K562 (cell line): ENCODE results near the gene GPATCH2L. TPM values are rescaled to one million over a fixed set of nuclear protein-coding genes. Genes with fewer than 3 reads are reported as not detected.

Experiments used
- ATAC-seq: fragments of 200-7000 bp; cut with Tn5 transposase; 3 replicates; pipeline ENCODE4 v1.9.1; 2020; ENCODE audit warnings: moderate library complexity
- BruUV-seq: library from RNA; stranded (reverse); fragments of 400-500 nt; replicated peaks from 2 replicates; lab custom pipeline; 2021; lab: Mats Ljungman, UMichigan
- CTCF ChIA-PET: fragments of 300-600 bp; formaldehyde crosslinking; extraction: SDS; loops from one replicate; lab custom pipeline; 2021; ENCODE audit warnings: low intra/inter-chr PET ratio; lab: Yijun Ruan, JAX
- POLR2A ChIA-PET: fragments of 300-600, 350-650 bp; sonication (Branson Sonifier 250); formaldehyde crosslinking; extraction: SDS; loops from one replicate; lab custom pipeline; 2021; ENCODE audit warnings: antibody characterized with exemption, inconsistent platforms; lab: Yijun Ruan, JAX
- DNase-seq, 4 experiments: peaks; one replicate each; pipeline versions ENCODE4 v3.0.0 to v3.0.0-alpha.2; 2011 to 2018; ENCODE audit warnings: low spot score in 3 of 4, mixed read lengths in 3 of 4; ENCODE audit errors: extremely low read depth in 1 of 4
- FAIRE-seq: peaks from 2 replicates; lab custom pipeline; 2011; peaks lifted over from hg19 to GRCh38; lab: Jason Lieb, UNC
- H2AFZ ChIP-seq: 2 replicates; pipeline ENCODE4 v1.6.0; 2011; ENCODE audit warnings: low read depth, low read length, control low read depth, inconsistent platforms
- H3K27ac ChIP-seq: fragments of 200-600 bp; 3 replicates; pipeline ENCODE4 v1.8.0; 2011; ENCODE audit warnings: low read depth, mild to moderate bottlenecking, control low read depth, inconsistent platforms, low read length, moderate library complexity, mixed read lengths; ENCODE audit errors: extremely low read depth
- H3K27me3 ChIP-seq, 2 experiments: fragments of 300-600 bp in 1 of 2; 2 replicates in 1 of 2; 3 replicates in 1 of 2; pipeline versions ENCODE4 v1.6.0 to v1.8.0; 2011; ENCODE audit warnings: inconsistent platforms in 2 of 2, low read length in 2 of 2, mild to moderate bottlenecking in 1 of 2, mixed read lengths in 1 of 2, moderate library complexity in 1 of 2; ENCODE audit not compliant: control insufficient read depth in 2 of 2, insufficient read depth in 2 of 2
- H3K36me3 ChIP-seq: fragments of 300-600 bp; 3 replicates; pipeline ENCODE4 v1.8.0; 2011; ENCODE audit warnings: mild to moderate bottlenecking, low read length, inconsistent platforms; ENCODE audit not compliant: control insufficient read depth, insufficient read depth
- H3K4me1 ChIP-seq, 2 experiments: fragments of 200-600 bp in 1 of 2; replicated peaks in 1 of 2; 2 replicates in 1 of 2; 3 replicates in 1 of 2; pipeline versions ENCODE4 v1.5.1 to v1.8.0; 2011; ENCODE audit warnings: inconsistent platforms in 2 of 2, low read length in 2 of 2, mild to moderate bottlenecking in 1 of 2, mixed read lengths in 1 of 2, moderate library complexity in 1 of 2; ENCODE audit not compliant: control insufficient read depth in 2 of 2, insufficient read depth in 2 of 2
- H3K4me2 ChIP-seq: 2 replicates; pipeline ENCODE4 v1.6.1; 2011; ENCODE audit warnings: low read length, control low read depth, inconsistent platforms, mixed read lengths; ENCODE audit not compliant: insufficient read depth
- H3K4me3 ChIP-seq: fragments of 200-600 bp; sonication (generic), shearing (Covaris generic); 2 replicates; pipeline ENCODE4 v1.5.1; 2016; ENCODE audit warnings: control low read depth, inconsistent platforms
- H3K79me2 ChIP-seq: fragments of 200-600 bp; 3 replicates; pipeline ENCODE4 v1.8.0; 2011; ENCODE audit warnings: low read length, inconsistent platforms; ENCODE audit not compliant: control insufficient read depth, insufficient read depth
- H3K9ac ChIP-seq, 2 experiments: 2 replicates each; pipeline versions ENCODE4 v1.6.0 to v1.6.1; 2011; ENCODE audit warnings: low read depth in 2 of 2, low read length in 2 of 2, control low read depth in 1 of 2, inconsistent platforms in 1 of 2, mild to moderate bottlenecking in 1 of 2, mixed read lengths in 1 of 2; ENCODE audit not compliant: insufficient read depth in 1 of 2
- H3K9me1 ChIP-seq: one replicate; pipeline ENCODE4 v1.6.0; 2011; ENCODE audit warnings: inconsistent platforms, mild to moderate bottlenecking, low read length, moderate library complexity; ENCODE audit not compliant: control insufficient read depth, insufficient read depth
- H3K9me3 ChIP-seq: replicated peaks from 2 replicates; pipeline ENCODE4 v1.5.1; 2011; ENCODE audit warnings: low read depth, low read length, inconsistent platforms; ENCODE audit not compliant: control insufficient read depth, insufficient read depth
- H4K20me1 ChIP-seq: replicated peaks from 2 replicates; pipeline ENCODE4 v1.6.1; 2011; ENCODE audit warnings: low read length, inconsistent platforms, mixed read lengths; ENCODE audit not compliant: control insufficient read depth, insufficient read depth
- BRF1 ChIP-seq: IDR thresholded peaks from 3 replicates; pipeline ENCODE4 v1.6.1; 2011; ENCODE audit warnings: borderline replicate concordance, mild to moderate bottlenecking; ENCODE audit not compliant: insufficient read length; ENCODE audit errors: extremely low read depth
- CREB5 ChIP-seq: fragments of 250-450 bp; sonication (Bioruptor Pico); IDR thresholded peaks from 2 replicates; pipeline ENCODE4 v1.5.0; 2020; ENCODE audit warnings: mild to moderate bottlenecking
- DACH1 ChIP-seq: fragments of 450-650 bp; IDR thresholded peaks from 2 replicates; pipeline ENCODE4 v1.6.1; 2018; ENCODE audit not compliant: partially characterized antibody
- DIDO1 ChIP-seq: fragments of 450-650 bp; IDR thresholded peaks from 2 replicates; pipeline ENCODE4 v1.6.1; 2016; ENCODE audit warnings: low read depth, missing biosample characterization, missing genetic modification characterization
- ETS2 ChIP-seq: IDR thresholded peaks from 2 replicates; pipeline ENCODE4 v1.6.1; 2016; ENCODE audit warnings: borderline replicate concordance, missing genetic modification characterization, mild to moderate bottlenecking, moderate library complexity, missing compliant biosample characterization; ENCODE audit not compliant: poor library complexity, severe bottlenecking
- GATAD2A ChIP-seq: fragments of 450-650 bp; IDR thresholded peaks from 2 replicates; pipeline ENCODE4 v1.6.1; 2017
- LARP7 ChIP-seq: fragments of 450-650 bp; IDR thresholded peaks from 2 replicates; pipeline ENCODE4 v1.6.1; 2016
- MAX ChIP-seq: sonication (generic); formaldehyde crosslinking; IDR thresholded peaks from 2 replicates; pipeline ENCODE4 v1.9.0; 2022; ENCODE audit warnings: mild to moderate bottlenecking, missing genetic modification reagents
- NBN ChIP-seq: fragments of 450-650 bp; IDR thresholded peaks from 2 replicates; pipeline ENCODE4 v1.6.1; 2016; ENCODE audit warnings: low read depth, mild to moderate bottlenecking
- ZC3H8 ChIP-seq: fragments of 450-650 bp; IDR thresholded peaks from 2 replicates; pipeline ENCODE4 v1.6.1; 2017
- ZNF324 ChIP-seq: fragments of 250-450 bp; sonication (Bioruptor Pico); IDR thresholded peaks from 2 replicates; pipeline ENCODE4 v1.4.0; 2020; ENCODE audit warnings: mild to moderate bottlenecking
- WGBS: fragments of 100-300 bp; shearing (Covaris generic); methylation state at CpG from one replicate; pipeline ENCODE4 v1.1.6; 2016; ENCODE audit warnings: low coverage, mixed read lengths; ENCODE audit not compliant: insufficient coverage; ENCODE audit errors: missing lambda C conversion rate; 5-methylcytosine and 5-hydroxymethylcytosine counted together
- in situ Hi-C: fragments of 300-500 bp; cut with MboI; formaldehyde crosslinking; loops from 4 replicates; pipeline ENCODE4 v1.15.0; 2018; ENCODE audit warnings: inconsistent platforms, mixed read lengths
- intact Hi-C: fragments of 100-400 bp; cut with micrococcal nuclease; formaldehyde crosslinking; loops from 2 replicates; pipeline ENCODE4 v1.14.2; 2022
- polyA plus RNA-seq, 8 experiments: library from polyadenylated mRNA; depleted of rRNA in 4 of 8; stranded (reverse) in 5 of 8; unstranded in 3 of 8; fragments of >200 nt; fragmentation: Nextera tagmentation in 2 of 8; fragmentation: Illumina TruSeq in 1 of 8; extraction: Ambion mirVana in 2 of 8; extraction: Trizol in 1 of 8; gene quantifications; 2 replicates each; pipeline versions ENCODE4 v1.2.1 to v1.2.3, GENCODE V29; 2011 to 2014; ENCODE audit warnings: inconsistent platforms in 1 of 8, missing spikeins in 1 of 8
- total RNA-seq, 7 experiments: library from RNA; depleted of rRNA in 6 of 7; stranded (reverse); fragments of >200 nt in 6 of 7; fragmentation: Illumina TruSeq in 2 of 7; extraction: Trizol in 2 of 7; gene quantifications; 2 replicates each; pipeline versions ENCODE4 v1.2.1 to v1.2.3, GENCODE V29; 2011 to 2021; ENCODE audit warnings: low replicate concordance in 1 of 7

Gene GPATCH2L
- total and polyA plus RNA-seq, 9 of the 15 experiments (the other 6 are each of a cell fraction or from before 2014, with no cell fraction given), result 13.1 to 39.6 (median 20.0) TPM

- FAIRE-seq (no peak), DNase-seq (no peak), ATAC-seq (no peak)
- TF ChIP-seq NBN (no peak), LARP7 (no peak), BRF1 (no peak), CREB5 (no peak), DACH1 (no peak), DIDO1 (no peak), ZNF324 (CRISPR knock-in tag) (no peak), GATAD2A (no peak), ETS2 (tag) (no peak), MAX (CRISPR knock-in tag) (no peak), ZC3H8 (no peak)
- no peaks in the 10 kb centered on the region for H3K9me1 ChIP-seq
- CTCF ChIA-PET, result no interaction called here
- no peaks in the 10 kb centered on the region for H3K9me3 ChIP-seq
- H3K4me3 ChIP-seq, result no peak overlapping the region
- peaks cover 5 to 34% of the 10 kb centered on the region in 2 experiments; a peak in 4 of 5 replicates for H3K27me3 ChIP-seq
- no peak overlapping the region for H2AFZ ChIP-seq
- 15% methylated on average over 4 of the region's 4 CpGs for WGBS
- H3K9ac ChIP-seq, result no peak overlapping the region
- no TSS peak for BruUV-seq
- H4K20me1 ChIP-seq, result no peaks in the 10 kb centered on the region; the same call in 1 of the 2 replicates
- no peaks in the 10 kb centered on the region; a peak in 1 of 5 replicates for H3K4me1 ChIP-seq
- H3K79me2 ChIP-seq, result no peaks in the 10 kb centered on the region
- no peak overlapping the region for H3K27ac ChIP-seq
- in situ Hi-C loops (no loop called here), intact Hi-C loops (no loop called here)
- H3K4me2 ChIP-seq, result no peak overlapping the region
- POLR2A ChIA-PET, result no interaction called here
- H3K36me3 ChIP-seq, result no peaks in the 10 kb centered on the region
These were observed 30.5 kb upstream of the GPATCH2L start for GRCh38 chr14:76121089-76121748.
